MM.1S (cell line): Measurements from ENCODE around the gene SLC32A1.

ENCODE experiments used
- DNase-seq: peaks from one replicate; pipeline ENCODE4 v3.0.0-alpha.2; 2015
- H2AFZ ChIP-seq: fragments of 300-600 bp; sonication (generic); 2 replicates; pipeline ENCODE4 v1.6.0; 2016; ENCODE audit warnings: antibody characterized with exemption, low read length
- H3F3A ChIP-seq: fragments of 300-600 bp; sonication (generic); 2 replicates; pipeline ENCODE4 v1.6.1; 2016; ENCODE audit warnings: mild to moderate bottlenecking, antibody characterized with exemption, low read length, moderate library complexity, mixed read lengths; ENCODE audit not compliant: insufficient read depth
- H3K27ac ChIP-seq: fragments of 300-600 bp; sonication (generic); 2 replicates; pipeline ENCODE4 v1.5.1; 2016; ENCODE audit warnings: mild to moderate bottlenecking, low read length
- H3K27me3 ChIP-seq: fragments of 300-600 bp; sonication (generic); replicated peaks from 2 replicates; pipeline ENCODE4 v1.6.0; 2016; ENCODE audit warnings: low read length; ENCODE audit not compliant: insufficient read depth
- H3K36me3 ChIP-seq: fragments of 300-600 bp; sonication (generic); replicated peaks from 2 replicates; pipeline ENCODE4 v1.6.1; 2016; ENCODE audit warnings: mild to moderate bottlenecking, low read length, mixed read lengths; ENCODE audit not compliant: insufficient read depth
- H3K4me1 ChIP-seq: fragments of 300-600 bp; sonication (generic); 2 replicates; pipeline ENCODE4 v1.6.1; 2016; ENCODE audit warnings: low read length, mixed read lengths
- H3K4me2 ChIP-seq: fragments of 300-600 bp; sonication (generic); 2 replicates; pipeline ENCODE4 v1.6.0; 2016; ENCODE audit warnings: low read depth, low read length
- H3K4me3 ChIP-seq: fragments of 300-600 bp; sonication (generic); 2 replicates; pipeline ENCODE4 v1.5.1; 2016; ENCODE audit warnings: low read length, mixed read lengths
- H3K79me2 ChIP-seq: fragments of 300-600 bp; sonication (generic); 2 replicates; pipeline ENCODE4 v1.6.1; 2016; ENCODE audit warnings: mixed run types, low read length, mixed read lengths
- H3K9ac ChIP-seq: fragments of 300-600 bp; sonication (generic); 2 replicates; pipeline ENCODE4 v1.6.1; 2016; ENCODE audit warnings: low read length, mixed read lengths
- H3K9me2 ChIP-seq: fragments of 300-600 bp; sonication (generic); replicated peaks from 2 replicates; pipeline ENCODE4 v1.6.1; 2016; ENCODE audit warnings: mild to moderate bottlenecking, low read length, mixed read lengths; ENCODE audit not compliant: insufficient read depth
- H3K9me3 ChIP-seq: fragments of 300-600 bp; sonication (generic); replicated peaks from 2 replicates; pipeline ENCODE4 v1.6.1; 2016; ENCODE audit warnings: mild to moderate bottlenecking, low read length, mixed read lengths; ENCODE audit not compliant: insufficient read depth
- H4K20me1 ChIP-seq: fragments of 300-600 bp; sonication (generic); 2 replicates; pipeline ENCODE4 v1.6.1; 2016; ENCODE audit warnings: mild to moderate bottlenecking, low read length, moderate library complexity, mixed read lengths; ENCODE audit not compliant: insufficient read depth
- EZH2 ChIP-seq: fragments of 300-600 bp; sonication (generic); optimal IDR thresholded peaks from 2 replicates; pipeline ENCODE3; 2017; ENCODE audit warnings: low read depth, mild to moderate bottlenecking, antibody characterized with exemption, low read length, mixed read lengths
- EZH2phosphoT487 ChIP-seq: fragments of 300-600 bp; sonication (generic); IDR thresholded peaks from 2 replicates; pipeline ENCODE4 v1.6.1; 2018; ENCODE audit warnings: antibody characterized with exemption, low read length
- TF ChIP-seq, protein P1 (sequence below): fragments of 300-600 bp; sonication (generic); IDR thresholded peaks from 2 replicates; pipeline ENCODE4 v1.5.1; 2016; ENCODE audit warnings: antibody characterized with exemption, low read length, mixed read lengths

Gene SLC32A1

DNA sequence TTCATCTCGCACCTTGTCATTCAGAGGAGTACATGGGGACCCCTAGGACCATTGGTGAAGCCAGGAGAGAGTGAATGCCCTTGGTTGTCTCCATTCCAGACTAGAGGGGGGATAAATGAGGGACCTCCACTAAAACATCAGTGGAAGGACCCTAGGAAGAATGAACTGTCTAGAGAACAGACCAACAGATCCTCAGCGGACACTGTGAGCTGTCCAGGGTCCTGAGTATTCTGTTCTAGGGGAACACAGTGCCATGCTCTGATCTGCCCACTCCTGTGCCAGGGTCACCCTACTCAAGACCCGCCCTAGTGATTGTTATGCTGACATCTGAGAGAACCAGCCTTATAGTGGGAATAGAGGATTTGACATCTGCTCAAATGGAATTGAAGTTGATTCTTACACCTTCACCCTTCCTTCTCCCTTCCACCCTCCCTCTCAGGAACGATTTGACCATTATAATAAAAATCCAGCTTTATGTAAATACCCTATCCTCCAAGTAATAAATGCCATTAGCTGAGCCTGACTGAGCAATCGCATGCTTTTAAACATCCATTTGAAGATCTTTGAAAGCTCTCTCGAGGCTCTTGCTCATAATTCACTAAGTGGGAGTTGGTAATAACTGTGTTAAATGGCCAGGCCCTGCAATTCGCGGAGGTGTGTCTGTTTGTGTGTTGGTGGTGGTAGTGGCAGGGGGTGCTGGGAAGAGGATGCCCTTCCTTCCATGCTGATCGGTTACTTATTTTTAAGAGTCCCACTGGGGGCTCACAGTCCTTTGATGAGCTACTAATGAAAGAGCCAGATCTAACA lies 43.6 kb upstream of the SLC32A1 start:
- Histone ChIP-seq H3K27ac (no peak overlapping the region), H3K36me3 (no peaks in the 10 kb centered on the region), H4K20me1 (no peaks in the 10 kb centered on the region), H3K4me3 (no peak overlapping the region), H3K9me3 (no peaks in the 10 kb centered on the region), H2AFZ (no peak overlapping the region), H3K27me3 (0 out of 2 replicates have a peak, but pooled peaks cover 4% of the 10 kb centered on the region), H3K9me2 (no peaks in the 10 kb centered on the region), H3K4me2 (no peak overlapping the region), H3K9ac (no peak overlapping the region), H3K4me1 (no peaks in the 10 kb centered on the region), H3K79me2 (no peaks in the 10 kb centered on the region), H3F3A (no peaks in the 10 kb centered on the region)
- DNase-seq = peak; percentile 40
- TF ChIP-seq, protein P1, sequence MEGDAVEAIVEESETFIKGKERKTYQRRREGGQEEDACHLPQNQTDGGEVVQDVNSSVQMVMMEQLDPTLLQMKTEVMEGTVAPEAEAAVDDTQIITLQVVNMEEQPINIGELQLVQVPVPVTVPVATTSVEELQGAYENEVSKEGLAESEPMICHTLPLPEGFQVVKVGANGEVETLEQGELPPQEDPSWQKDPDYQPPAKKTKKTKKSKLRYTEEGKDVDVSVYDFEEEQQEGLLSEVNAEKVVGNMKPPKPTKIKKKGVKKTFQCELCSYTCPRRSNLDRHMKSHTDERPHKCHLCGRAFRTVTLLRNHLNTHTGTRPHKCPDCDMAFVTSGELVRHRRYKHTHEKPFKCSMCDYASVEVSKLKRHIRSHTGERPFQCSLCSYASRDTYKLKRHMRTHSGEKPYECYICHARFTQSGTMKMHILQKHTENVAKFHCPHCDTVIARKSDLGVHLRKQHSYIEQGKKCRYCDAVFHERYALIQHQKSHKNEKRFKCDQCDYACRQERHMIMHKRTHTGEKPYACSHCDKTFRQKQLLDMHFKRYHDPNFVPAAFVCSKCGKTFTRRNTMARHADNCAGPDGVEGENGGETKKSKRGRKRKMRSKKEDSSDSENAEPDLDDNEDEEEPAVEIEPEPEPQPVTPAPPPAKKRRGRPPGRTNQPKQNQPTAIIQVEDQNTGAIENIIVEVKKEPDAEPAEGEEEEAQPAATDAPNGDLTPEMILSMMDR = no peak

DNA sequence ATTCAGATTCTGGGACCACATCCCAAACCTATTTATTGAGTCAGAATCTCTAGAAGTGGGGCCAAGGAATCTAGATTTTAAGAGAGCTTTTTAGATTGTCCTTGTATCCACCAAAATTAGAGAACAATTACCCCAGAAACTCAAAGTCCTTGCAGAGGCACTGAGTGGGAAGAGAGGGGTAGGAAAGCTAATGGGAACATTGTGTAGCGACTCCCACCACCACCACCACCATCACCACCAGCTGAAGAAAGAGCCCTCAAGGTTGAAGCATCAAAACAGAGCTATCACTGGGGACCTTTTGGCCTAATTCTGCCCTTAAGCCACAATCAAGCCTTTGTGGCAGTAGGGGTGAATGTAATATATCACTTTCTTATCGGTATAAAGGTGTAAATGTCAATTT lies 39.0 kb upstream of the SLC32A1 start:
- H3K9me2 ChIP-seq = no peaks in the 10 kb centered on the region
- no peaks in the 10 kb centered on the region for H3K9me3 ChIP-seq
- no peaks in the 10 kb centered on the region for H3F3A ChIP-seq
- TF ChIP-seq EZH2 (no peak), EZH2phosphoT487 (no peak)
- TF ChIP-seq, protein P1 = no peak
- H3K4me1 ChIP-seq = no peaks in the 10 kb centered on the region
- no peaks in the 10 kb centered on the region for H3K36me3 ChIP-seq
- no peaks in the 10 kb centered on the region for H4K20me1 ChIP-seq
- no peak overlapping the region for H3K27ac ChIP-seq
- peaks cover 30% of the 10 kb centered on the region for H3K27me3 ChIP-seq
- no peak overlapping the region for H3K4me3 ChIP-seq
- DNase-seq = no peak
- H3K79me2 ChIP-seq = no peaks in the 10 kb centered on the region
- no peak overlapping the region for H2AFZ ChIP-seq
- no peak overlapping the region for H3K9ac ChIP-seq
- no peak overlapping the region for H3K4me2 ChIP-seq

DNA sequence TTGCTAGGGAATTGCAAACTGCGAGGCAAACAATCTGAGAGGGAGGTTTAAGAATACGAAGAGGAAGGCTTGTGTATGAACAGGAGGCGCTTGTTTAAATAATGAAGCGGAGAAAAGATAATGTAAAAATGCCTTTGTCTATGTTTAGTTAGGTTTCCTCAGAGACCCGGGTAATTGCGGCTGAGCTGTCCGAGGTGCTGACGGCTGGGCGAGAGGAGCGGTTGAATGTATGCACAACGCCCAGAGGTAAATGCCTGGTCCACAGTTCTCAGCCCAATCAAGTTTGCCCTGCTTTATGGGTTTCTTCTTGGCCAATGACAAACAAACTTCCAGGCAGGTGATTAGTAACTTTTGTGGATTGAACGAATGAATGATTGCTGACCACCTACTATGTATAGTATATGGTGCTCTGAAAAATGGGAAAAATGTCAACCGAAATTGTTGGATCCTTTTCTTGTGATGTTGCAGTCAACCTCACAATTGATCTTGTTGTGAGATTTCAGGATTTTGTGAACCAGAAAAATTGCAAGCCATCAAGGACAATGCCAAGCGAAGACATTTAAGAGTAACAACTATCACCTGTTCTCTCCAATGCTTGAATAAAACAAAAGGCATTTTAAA lies 38.3 kb upstream of the SLC32A1 start:
- no peak overlapping the region for H2AFZ ChIP-seq
- no peaks in the 10 kb centered on the region for H3K9me2 ChIP-seq
- H3K4me3 ChIP-seq = no peak overlapping the region
- H3K4me2 ChIP-seq = no peak overlapping the region
- peaks cover 35% of the 10 kb centered on the region for H3K27me3 ChIP-seq
- H3K27ac ChIP-seq = no peak overlapping the region
- TF ChIP-seq EZH2phosphoT487 = no peak
- TF ChIP-seq, protein P1 = no peak
- TF ChIP-seq EZH2 = no peak
- DNase-seq = peak; percentile 60
- no peaks in the 10 kb centered on the region for H3K79me2 ChIP-seq
- no peak overlapping the region for H3K9ac ChIP-seq
- no peaks in the 10 kb centered on the region for H4K20me1 ChIP-seq
- H3F3A ChIP-seq = no peaks in the 10 kb centered on the region
- no peaks in the 10 kb centered on the region for H3K9me3 ChIP-seq
- H3K4me1 ChIP-seq = no peaks in the 10 kb centered on the region
- no peaks in the 10 kb centered on the region for H3K36me3 ChIP-seq
